Hepatic stellate cell (primary cell): ENCODE measurements around the gene MDM4.
"Not testable (repeated sequence)": the region's sequence is repeated elsewhere in the genome, so short reads cannot be mapped to it uniquely, and the experiment has no call there.

ENCODE experiments used
- DNase-seq: peaks from one replicate; pipeline ENCODE4 v3.0.0; 2011; ENCODE audit warnings: low spot score

The MDM4 gene

GRCh38 chr1:204517382-204517781, 1.2 kb downstream of the MDM4 start:
- not testable (repeated sequence) for DNase-seq

- DNase-seq, result peak; percentile 26
Observed at GRCh38 chr1:204520834-204521709, 4.9 kb downstream of the MDM4 start.

- not testable (repeated sequence) for DNase-seq
Observed at GRCh38 chr1:204521941-204522521, 5.8 kb downstream of the MDM4 start.

- no peak for DNase-seq
Observed at GRCh38 chr1:204523605-204524215, 7.5 kb downstream of the MDM4 start.

GRCh38 chr1:204524986-204525385, 8.8 kb downstream of the MDM4 start:
- no peak for DNase-seq

- no peak for DNase-seq
Observed at GRCh38 chr1:204528241-204528640, 12.0 kb downstream of the MDM4 start.

GRCh38 chr1:204528677-204529076, 12.5 kb downstream of the MDM4 start:
- DNase-seq, result no peak

GRCh38 chr1:204529371-204529895, 13.2 kb downstream of the MDM4 start:
- no peak for DNase-seq

GRCh38 chr1:204530932-204531331, 14.7 kb downstream of the MDM4 start:
- DNase-seq, result no peak

GRCh38 chr1:204532832-204533231, 16.6 kb downstream of the MDM4 start:
- no peak for DNase-seq

GRCh38 chr1:204541626-204542025, 25.4 kb downstream of the MDM4 start:
- no peak for DNase-seq

- no peak for DNase-seq
Observed at GRCh38 chr1:204544321-204544720, 28.1 kb downstream of the MDM4 start.

- DNase-seq, result no peak
Observed at GRCh38 chr1:204545202-204545601, 29.0 kb downstream of the MDM4 start.

- DNase-seq, result no peak
Observed at GRCh38 chr1:204545881-204546280, 29.7 kb downstream of the MDM4 start.

GRCh38 chr1:204548265-204548664, 32.1 kb downstream of the MDM4 start:
- no peak for DNase-seq

GRCh38 chr1:204549313-204549712, 33.1 kb downstream of the MDM4 start:
- DNase-seq, result no peak

GRCh38 chr1:204550926-204551325, 34.7 kb downstream of the MDM4 start:
- DNase-seq, result no peak

- DNase-seq, result no peak
Observed at GRCh38 chr1:204556458-204557052, 40.3 kb downstream of the MDM4 start.

- no peak for DNase-seq
Observed at GRCh38 chr1:204558467-204558866, 42.3 kb downstream of the MDM4 start.

GRCh38 chr1:204560002-204560401, 43.8 kb downstream of the MDM4 start:
- not testable (repeated sequence) for DNase-seq

GRCh38 chr1:204560590-204561150, 44.5 kb downstream of the MDM4 start:
- DNase-seq, result peak; percentile 21
